Right forelimb (tissue), 1 donor: ENCODE data around the gene EDNRA.

Source experiments
- DNase-seq: peaks from one replicate; pipeline ENCODE4 v3.0.0-alpha.2; 2018

Gene EDNRA

DNA sequence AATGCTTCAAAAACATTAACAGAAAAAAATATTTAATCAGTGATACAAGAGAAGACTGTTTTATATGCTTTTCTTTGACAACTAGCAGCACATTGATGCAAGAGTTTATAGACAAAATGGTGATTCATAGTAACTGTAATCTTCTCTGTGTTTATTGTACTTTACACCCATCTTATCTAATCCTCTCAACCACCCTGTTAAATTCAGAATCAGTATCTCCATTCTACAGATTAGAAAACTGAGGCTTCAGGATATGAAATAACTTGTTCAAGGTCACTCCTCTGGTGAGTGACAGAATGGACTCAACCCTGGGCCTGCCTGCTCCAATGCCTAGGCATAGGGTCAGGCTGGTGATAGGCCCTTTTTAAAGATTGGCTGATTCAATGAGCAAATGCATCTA, 110.2 kb downstream of the EDNRA start:
- DNase-seq: no peak

DNA sequence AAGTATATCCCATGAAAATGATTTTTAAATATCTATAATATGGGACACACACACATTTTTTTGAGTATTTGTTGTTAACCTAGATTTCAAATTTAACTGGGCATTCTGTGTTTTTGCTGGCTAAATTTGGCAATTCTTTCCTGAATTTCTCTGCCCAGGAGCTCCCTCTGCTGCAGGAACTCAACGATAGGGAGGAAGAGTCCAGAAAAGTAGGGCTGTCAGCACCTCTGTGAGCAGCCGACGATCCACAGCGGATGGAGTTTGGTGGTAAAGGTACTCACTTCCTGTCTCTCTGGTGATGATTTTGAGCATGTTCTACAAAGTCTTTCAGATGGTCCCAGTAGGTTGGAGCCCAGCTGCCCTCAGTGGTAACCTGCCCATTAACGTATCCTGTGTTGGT, 113.2 kb downstream of the EDNRA start:
- no peak for DNase-seq
